ENCODE results near the gene RPTOR.

RPTOR gene

DNA sequence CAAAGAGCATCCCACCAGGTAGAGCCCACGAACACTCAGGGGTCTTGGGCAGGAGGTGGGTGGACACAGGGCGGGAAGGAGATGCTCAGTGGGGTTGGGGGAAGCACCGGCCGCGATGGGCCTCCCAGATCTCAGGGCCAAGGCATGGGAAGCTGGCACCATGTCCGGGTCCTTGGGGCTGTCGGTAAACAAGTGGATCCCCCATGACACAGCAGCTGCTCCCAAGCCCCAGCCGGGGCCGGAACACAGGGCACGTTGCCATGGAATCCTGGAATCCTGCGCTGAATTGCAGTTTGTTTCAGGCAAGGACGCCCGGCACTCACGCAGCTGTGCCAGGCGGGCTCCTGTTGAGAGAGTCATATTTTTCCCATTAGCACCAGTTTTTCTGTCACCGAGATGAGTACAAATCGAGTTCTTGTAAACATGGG, 424.0 kb downstream of the RPTOR start:
- TF ChIP-seq, protein P1, sequence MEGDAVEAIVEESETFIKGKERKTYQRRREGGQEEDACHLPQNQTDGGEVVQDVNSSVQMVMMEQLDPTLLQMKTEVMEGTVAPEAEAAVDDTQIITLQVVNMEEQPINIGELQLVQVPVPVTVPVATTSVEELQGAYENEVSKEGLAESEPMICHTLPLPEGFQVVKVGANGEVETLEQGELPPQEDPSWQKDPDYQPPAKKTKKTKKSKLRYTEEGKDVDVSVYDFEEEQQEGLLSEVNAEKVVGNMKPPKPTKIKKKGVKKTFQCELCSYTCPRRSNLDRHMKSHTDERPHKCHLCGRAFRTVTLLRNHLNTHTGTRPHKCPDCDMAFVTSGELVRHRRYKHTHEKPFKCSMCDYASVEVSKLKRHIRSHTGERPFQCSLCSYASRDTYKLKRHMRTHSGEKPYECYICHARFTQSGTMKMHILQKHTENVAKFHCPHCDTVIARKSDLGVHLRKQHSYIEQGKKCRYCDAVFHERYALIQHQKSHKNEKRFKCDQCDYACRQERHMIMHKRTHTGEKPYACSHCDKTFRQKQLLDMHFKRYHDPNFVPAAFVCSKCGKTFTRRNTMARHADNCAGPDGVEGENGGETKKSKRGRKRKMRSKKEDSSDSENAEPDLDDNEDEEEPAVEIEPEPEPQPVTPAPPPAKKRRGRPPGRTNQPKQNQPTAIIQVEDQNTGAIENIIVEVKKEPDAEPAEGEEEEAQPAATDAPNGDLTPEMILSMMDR (IDR thresholded peaks at IDR 0.05; ENCODE audit: insufficient read depth, low read depth, low read length, missing control alignments): no peak
- DNase-seq (ENCODE audit: low read depth): no peak
- no peak overlapping the region for H3K4me3 ChIP-seq (ENCODE audit: low read depth, low read length)

DNA sequence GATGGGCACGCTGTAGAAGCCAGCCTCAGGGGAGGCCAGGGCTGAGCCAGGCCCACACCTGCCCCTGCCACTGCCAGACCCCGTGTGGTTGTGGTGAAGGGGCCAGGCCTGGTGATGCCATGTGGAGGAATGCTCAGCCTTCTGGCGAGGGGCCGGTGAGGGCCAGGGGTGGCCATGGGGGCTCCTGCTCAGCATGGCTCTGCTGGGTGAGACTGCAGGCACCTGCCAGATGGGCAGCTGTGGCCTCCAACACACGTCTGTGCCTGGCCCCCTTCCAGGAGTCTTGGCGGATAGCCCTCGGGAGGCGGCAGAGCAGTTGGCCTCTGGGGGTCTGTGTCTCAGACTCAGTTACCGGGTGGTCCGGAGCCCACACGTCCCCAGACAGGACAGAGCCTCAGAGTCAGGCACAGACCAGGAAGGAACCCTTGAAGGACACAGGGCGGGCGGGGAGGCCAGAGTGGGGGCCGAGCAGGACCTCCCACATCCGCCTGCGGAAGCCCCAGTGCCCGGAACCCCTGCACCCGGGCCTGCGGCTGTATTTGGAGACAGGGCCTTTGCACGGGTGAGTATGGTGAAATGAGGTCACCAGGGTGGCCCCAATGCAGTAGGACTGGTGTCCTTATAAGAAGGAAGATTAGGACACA, 424.5 kb downstream of the RPTOR start:
- no peak for DNase-seq (ENCODE audit: low read depth)
- TF ChIP-seq, protein P1 (IDR thresholded peaks at IDR 0.05; ENCODE audit: insufficient read depth, low read depth, low read length, missing control alignments): no peak
- H3K4me3 ChIP-seq (ENCODE audit: low read depth, low read length): no peak overlapping the region

- TF ChIP-seq, protein P1 (IDR thresholded peaks at IDR 0.05; ENCODE audit: insufficient read depth, low read depth, low read length, missing control alignments): no peak
- no peak for DNase-seq (ENCODE audit: low read depth)
- H3K4me3 ChIP-seq (ENCODE audit: low read depth, low read length): no peak overlapping the region
Measured at GRCh38 chr17:80969674-80970043, 425.0 kb downstream of the RPTOR start.

- TF ChIP-seq, protein P1 (IDR thresholded peaks at IDR 0.05; ENCODE audit: insufficient read depth, low read depth, low read length, missing control alignments): peak; percentile 73
- DNase-seq (ENCODE audit: low read depth): peak; percentile 69
- H3K4me3 ChIP-seq (ENCODE audit: low read depth, low read length): no peak overlapping the region
Measured at GRCh38 chr17:80970044-80970761, 425.6 kb downstream of the RPTOR start.

DNA sequence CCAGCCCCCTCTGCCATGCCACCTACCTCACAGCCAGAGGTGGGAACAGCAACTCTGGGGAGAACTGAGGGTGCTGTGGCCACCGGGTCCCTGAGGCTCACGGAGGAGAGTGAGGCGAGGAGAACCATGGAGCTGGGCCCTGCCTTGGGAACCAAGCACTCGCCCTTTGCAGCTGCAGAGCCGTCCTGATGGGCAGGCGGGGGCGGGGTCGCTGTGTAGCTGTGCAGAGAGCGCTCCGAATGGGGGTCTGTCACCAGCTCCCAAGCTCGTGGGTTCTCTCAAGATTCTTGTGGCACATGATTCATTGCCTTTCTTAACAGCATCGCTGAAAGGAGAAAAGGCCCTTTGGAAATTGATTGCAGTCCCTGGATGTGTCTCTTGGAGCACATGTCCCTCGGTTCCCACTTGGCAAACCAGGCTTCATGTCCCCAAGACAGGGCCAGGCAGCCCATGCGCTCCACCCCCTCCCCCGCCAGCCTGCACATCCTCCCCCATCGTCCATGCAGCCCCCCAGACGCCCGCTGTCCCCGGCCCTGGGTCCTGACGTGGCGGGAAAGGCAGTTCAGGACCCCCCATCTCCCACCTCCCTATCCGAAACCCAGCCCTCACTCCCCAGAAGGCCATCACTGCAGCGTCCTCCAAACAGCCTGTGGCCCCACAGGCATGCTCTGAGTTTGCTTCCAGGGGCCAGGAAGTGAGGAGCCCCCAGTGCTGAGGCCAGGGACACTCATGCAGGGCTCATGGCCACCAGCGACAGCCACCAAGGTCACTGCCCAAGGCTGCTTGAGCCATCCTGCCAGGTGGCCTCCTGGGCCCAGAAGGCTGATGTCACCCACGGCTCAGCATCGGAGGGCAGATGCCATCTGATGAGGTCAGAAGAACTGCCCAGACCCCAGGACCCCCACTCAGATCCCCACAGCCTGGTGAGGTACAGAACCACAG, 426.4 kb downstream of the RPTOR start:
- no peak overlapping the region for H3K4me3 ChIP-seq (ENCODE audit: low read depth, low read length)

DNA sequence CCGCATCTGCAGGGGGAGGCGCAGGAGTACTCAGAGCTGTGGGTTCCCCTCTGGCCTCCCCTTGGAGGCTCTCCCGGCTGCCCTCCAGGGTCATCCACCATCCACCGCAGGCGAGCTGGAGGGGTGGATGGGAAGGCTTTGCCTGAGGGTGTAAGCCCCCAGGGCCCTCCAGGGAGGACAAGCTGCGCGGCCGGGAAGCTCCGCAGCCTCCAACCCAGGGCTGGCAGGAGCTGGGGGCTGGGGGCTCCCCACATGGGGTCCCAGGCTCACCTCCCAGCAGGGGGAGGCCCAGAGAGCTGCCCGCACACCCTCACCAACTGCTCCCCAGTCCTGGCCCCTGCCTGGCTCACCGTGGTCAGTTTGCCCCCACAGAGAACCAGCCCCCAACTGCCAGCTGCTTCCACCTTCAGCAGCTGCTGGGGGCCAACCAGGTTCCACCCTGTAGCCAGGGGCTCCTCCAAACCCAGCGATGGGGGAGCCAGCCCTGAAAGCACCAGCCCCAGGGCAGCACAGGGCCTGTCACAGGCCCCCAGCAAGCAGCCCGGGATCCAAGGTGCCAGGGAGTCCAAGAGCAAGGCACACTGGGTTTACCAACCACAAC, 427.2 kb downstream of the RPTOR start:
- DNase-seq (ENCODE audit: low read depth): no peak
- H3K4me3 ChIP-seq (ENCODE audit: low read depth, low read length): no peak overlapping the region
- TF ChIP-seq, protein P1 (IDR thresholded peaks at IDR 0.05; ENCODE audit: insufficient read depth, low read depth, low read length, missing control alignments): no peak

More for the DNA sequence above, 426.4 kb downstream of the RPTOR start:
- DNase-seq (ENCODE audit: low read depth): no peak
- TF ChIP-seq, protein P1 (IDR thresholded peaks at IDR 0.05; ENCODE audit: insufficient read depth, low read depth, low read length, missing control alignments): no peak
